Spleen (tissue), 11 donors: ENCODE data around the gene ZDHHC14. TPM values are rescaled to one million over a fixed set of nuclear protein-coding genes. Genes with fewer than 3 reads are reported as not detected.

Experiments
- DNase-seq: peaks from one replicate; pipeline ENCODE4 v3.0.0-alpha.2; 2020
- H3K27ac ChIP-seq, 8 donors: fragments of 200-600 bp; sonication (generic) in 7 of 8; 1 replicate in 4 of 8; 2 replicates in 4 of 8; pipeline versions ENCODE4 v1.5.0 to v1.8.0; 2016 to 2021; ENCODE audit warnings: inconsistent platforms in 4 of 8, mild to moderate bottlenecking in 4 of 8, moderate library complexity in 1 of 8
- H3K27me3 ChIP-seq, 7 donors: fragments of 200-600 bp; sonication (generic) in 6 of 7; replicated peaks in 1 of 7; 1 replicate in 4 of 7; 2 replicates in 3 of 7; pipeline versions ENCODE4 v1.5.0 to v1.8.0; 2016 to 2021; ENCODE audit warnings: inconsistent platforms in 3 of 7, mild to moderate bottlenecking in 1 of 7
- H3K36me3 ChIP-seq, 6 donors: fragments of 200-600 bp; sonication (generic) in 5 of 6; 1 replicate in 4 of 6; 2 replicates in 2 of 6; pipeline versions ENCODE4 v1.5.0 to v1.8.0; 2016 to 2021; ENCODE audit warnings: inconsistent platforms in 2 of 6
- H3K4me1 ChIP-seq, 6 donors: fragments of 200-600 bp; sonication (generic) in 5 of 6; 1 replicate in 3 of 6; 2 replicates in 3 of 6; pipeline versions ENCODE4 v1.5.0 to v1.8.0; 2016 to 2021; ENCODE audit warnings: inconsistent platforms in 3 of 6
- H3K4me3 ChIP-seq, 8 donors: fragments of 200-600 bp; sonication (generic) in 7 of 8; 1 replicate in 4 of 8; 2 replicates in 4 of 8; pipeline versions ENCODE4 v1.5.0 to v1.8.0; 2016 to 2021; ENCODE audit warnings: inconsistent platforms in 4 of 8, mild to moderate bottlenecking in 4 of 8, moderate library complexity in 2 of 8
- H3K9me3 ChIP-seq, 8 donors: fragments of 200-600 bp; sonication (generic) in 7 of 8; 1 replicate in 4 of 8; 2 replicates in 4 of 8; pipeline versions ENCODE4 v1.5.0 to v1.8.0; 2016 to 2021; ENCODE audit warnings: inconsistent platforms in 4 of 8
- POLR2A ChIP-seq, 3 donors: fragments of 450-650 bp; IDR thresholded peaks; one replicate each; pipeline ENCODE4 v1.5.1; 2017; ENCODE audit warnings: antibody characterized with exemption in 3 of 3, mild to moderate bottlenecking in 1 of 3
- POLR2AphosphoS5 ChIP-seq, 3 donors: sonication (generic); formaldehyde crosslinking; IDR thresholded peaks; one replicate each; pipeline ENCODE4 v1.5.1; 2017; ENCODE audit warnings: antibody characterized with exemption in 3 of 3
- WGBS, 5 donors: extraction: QIAGEN DNeasy Blood & Tissue Kit in 3 of 5; methylation state at CpG; one replicate each; pipeline versions ENCODE4 v1.1.5 to v1.1.7; 2013 to 2018; 5-methylcytosine and 5-hydroxymethylcytosine counted together
- intact Hi-C: fragments of 100-400 bp; cut with DNase I; formaldehyde crosslinking; loops from one replicate; pipeline ENCODE4 v1.15.0; 2023; ENCODE audit warnings: low total_unique reads
- polyA plus RNA-seq, 3 donors: library from polyadenylated mRNA; stranded (reverse); fragments of 200-250 nt; gene quantifications; one replicate each; pipeline ENCODE4 v1.2.1, GENCODE V29; 2013
- total RNA-seq, 7 donors: library from RNA; depleted of rRNA in 3 of 7; stranded (reverse); fragments of >200 nt in 3 of 7; fragmentation: NEBNext Ultra II Directional in 4 of 7; extraction: Animal tissue kit (Norgen Biotek cat#: 25700) in 4 of 7; gene quantifications; one replicate each; pipeline versions ENCODE4 v1.1.0 to v1.2.1, GENCODE V29; 2016 to 2021
- TF ChIP-seq, protein P1 (sequence below), 11 experiments: fragments of 200-600 bp in 7 of 11; fragments of 450-650 bp in 4 of 11; sonication (generic) in 4 of 11; IDR thresholded peaks in 8 of 11; conservative IDR thresholded peaks in 3 of 11; 1 replicate in 7 of 11; 2 replicates in 4 of 11; pipeline versions ENCODE4 v1.4.0 to v1.8.0; 2016 to 2021; ENCODE audit warnings: antibody characterized with exemption in 11 of 11, inconsistent platforms in 4 of 11, mild to moderate bottlenecking in 1 of 11
- donor health status: healthy with polysubstance abuse.
- donor health status: DM: no; HTN: no; CAD: no; lungs with moderate emphysema.
- donor health status: DM: no; HTN: no; CAD: no.
- donor health status: Bipolar disorder and iron deficiency.
- donor health status: healthy.
- donor health status: DM: no; HTN: no; CAD: no.
- donor health status: DM: yes; HTN: yes; CAD: no.

ZDHHC14 gene
- total and polyA plus RNA-seq, 10 donors, result 7.8 to 18.2 (median 11.7) TPM

DNA sequence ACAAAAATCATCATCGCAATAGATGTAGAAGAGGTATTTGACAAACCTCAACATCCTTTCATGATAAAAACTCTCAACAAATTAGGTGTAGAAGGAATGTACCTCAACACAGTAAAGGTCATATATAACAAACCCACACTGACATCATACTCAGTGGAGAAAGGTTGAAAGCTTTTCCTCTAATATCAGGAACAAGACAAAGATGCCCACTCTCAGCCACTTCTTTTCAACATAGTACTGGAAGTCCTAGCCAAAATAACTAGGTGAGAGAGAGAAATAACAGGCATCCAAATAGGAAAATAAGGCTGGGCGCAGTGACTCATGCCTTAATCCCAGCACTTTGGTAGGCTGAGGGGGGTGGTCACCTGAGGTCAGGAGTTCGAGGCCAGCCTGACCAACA is 95.8 kb downstream of the ZDHHC14 start:
- 92 to 97% (median 95%) methylated on average over 3 of the region's 3 CpGs for WGBS, 5 donors
- H3K4me1 ChIP-seq, result peaks cover 0 to 3% (median 0%) of the 10 kb centered on the region in 6 donors
- DNase-seq, result no peak
- no peak overlapping the region for H3K27ac ChIP-seq
- H3K27me3 ChIP-seq, result no peaks in the 10 kb centered on the region
- intact Hi-C loops, result no loop called here
- H3K9me3 ChIP-seq, result no peaks in the 10 kb centered on the region
- H3K4me3 ChIP-seq, result no peak overlapping the region
- H3K36me3 ChIP-seq, result no peaks in the 10 kb centered on the region
- no peak for TF ChIP-seq POLR2AphosphoS5 (IDR thresholded peaks at IDR 0.05)
- no peak for TF ChIP-seq POLR2A (IDR thresholded peaks at IDR 0.05)
- TF ChIP-seq, protein P1, sequence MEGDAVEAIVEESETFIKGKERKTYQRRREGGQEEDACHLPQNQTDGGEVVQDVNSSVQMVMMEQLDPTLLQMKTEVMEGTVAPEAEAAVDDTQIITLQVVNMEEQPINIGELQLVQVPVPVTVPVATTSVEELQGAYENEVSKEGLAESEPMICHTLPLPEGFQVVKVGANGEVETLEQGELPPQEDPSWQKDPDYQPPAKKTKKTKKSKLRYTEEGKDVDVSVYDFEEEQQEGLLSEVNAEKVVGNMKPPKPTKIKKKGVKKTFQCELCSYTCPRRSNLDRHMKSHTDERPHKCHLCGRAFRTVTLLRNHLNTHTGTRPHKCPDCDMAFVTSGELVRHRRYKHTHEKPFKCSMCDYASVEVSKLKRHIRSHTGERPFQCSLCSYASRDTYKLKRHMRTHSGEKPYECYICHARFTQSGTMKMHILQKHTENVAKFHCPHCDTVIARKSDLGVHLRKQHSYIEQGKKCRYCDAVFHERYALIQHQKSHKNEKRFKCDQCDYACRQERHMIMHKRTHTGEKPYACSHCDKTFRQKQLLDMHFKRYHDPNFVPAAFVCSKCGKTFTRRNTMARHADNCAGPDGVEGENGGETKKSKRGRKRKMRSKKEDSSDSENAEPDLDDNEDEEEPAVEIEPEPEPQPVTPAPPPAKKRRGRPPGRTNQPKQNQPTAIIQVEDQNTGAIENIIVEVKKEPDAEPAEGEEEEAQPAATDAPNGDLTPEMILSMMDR (IDR thresholded peaks at IDR 0.05 in 8 of 11, conservative IDR thresholded peaks at IDR 0.05 in 3 of 11), result no peak

- no peak overlapping the region for H3K4me3 ChIP-seq
- no peak for DNase-seq
- no peaks in the 10 kb centered on the region for H3K9me3 ChIP-seq
- 94 to 100% (median 98%) methylated on average over 2 of the region's 2 CpGs for WGBS, 5 donors
- H3K27me3 ChIP-seq, result no peaks in the 10 kb centered on the region
- H3K36me3 ChIP-seq, result no peaks in the 10 kb centered on the region
- intact Hi-C loops, result no loop called here
- H3K4me1 ChIP-seq, result peaks cover 0 to 3% (median 0%) of the 10 kb centered on the region in 6 donors
- H3K27ac ChIP-seq, result no peak overlapping the region
- TF ChIP-seq POLR2A (IDR thresholded peaks at IDR 0.05) (no peak), POLR2AphosphoS5 (IDR thresholded peaks at IDR 0.05) (no peak)
- TF ChIP-seq, protein P1 (IDR thresholded peaks at IDR 0.05 in 8 of 11, conservative IDR thresholded peaks at IDR 0.05 in 3 of 11), result no peak
These were observed 97.9 kb downstream of the ZDHHC14 start for GRCh38 chr6:157478926-157479325.

GRCh38 chr6:157479464-157480303 is 98.7 kb downstream of the ZDHHC14 start:
- DNase-seq, result no peak
- Histone ChIP-seq H3K27ac (no peak overlapping the region), H3K36me3 (no peaks in the 10 kb centered on the region), H3K4me1 (peaks cover 0 to 3% (median 0%) of the 10 kb centered on the region in 6 donors), H3K4me3 (no peak overlapping the region), H3K27me3 (no peaks in the 10 kb centered on the region), H3K9me3 (no peaks in the 10 kb centered on the region)
- intact Hi-C loops, result no loop called here
- WGBS, 5 donors, result 77 to 84% (median 79%) methylated on average over 7 of the region's 7 CpGs
- TF ChIP-seq, protein P1 (IDR thresholded peaks at IDR 0.05 in 8 of 11, conservative IDR thresholded peaks at IDR 0.05 in 3 of 11), result no peak
- TF ChIP-seq POLR2AphosphoS5 (IDR thresholded peaks at IDR 0.05) (no peak), POLR2A (IDR thresholded peaks at IDR 0.05) (no peak)

DNA sequence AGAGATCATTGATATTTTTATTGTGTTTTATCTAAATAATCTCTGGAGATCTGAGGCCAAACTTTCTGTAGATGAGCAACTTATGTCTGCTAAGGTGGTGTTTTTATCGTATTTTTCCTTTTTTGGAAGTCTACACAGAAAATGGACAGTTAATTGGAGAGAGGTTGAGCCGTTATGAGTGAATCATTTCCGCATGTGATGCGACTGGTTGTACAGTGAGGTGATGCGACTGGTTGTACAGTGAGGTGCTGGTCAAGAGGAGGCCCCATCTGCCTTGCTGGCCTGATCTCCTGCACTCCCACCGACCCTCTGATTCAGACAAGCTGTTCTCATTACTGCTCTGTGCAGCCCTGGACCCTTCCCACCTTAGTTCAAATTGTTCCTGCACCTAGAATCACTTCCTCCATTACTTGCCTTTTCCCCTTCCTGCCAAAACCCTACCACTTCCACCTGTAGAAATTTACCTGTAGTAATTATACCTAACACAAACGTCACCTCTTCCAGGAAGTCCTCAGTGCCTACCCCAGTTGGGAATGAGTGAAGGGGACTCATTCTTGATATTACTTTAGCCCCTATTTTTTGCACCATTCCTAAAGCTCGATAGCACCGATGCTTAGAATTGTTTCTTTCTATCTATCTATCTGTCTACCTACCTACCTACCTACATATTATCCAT is 100.3 kb downstream of the ZDHHC14 start:
- Histone ChIP-seq H3K9me3 (no peaks in the 10 kb centered on the region), H3K4me1 (peaks cover under 1 to 10% (median 5%) of the 10 kb centered on the region in 6 donors), H3K27ac (no peak overlapping the region), H3K27me3 (no peaks in the 10 kb centered on the region), H3K4me3 (no peak overlapping the region), H3K36me3 (no peaks in the 10 kb centered on the region)
- WGBS, 5 donors, result 81 to 86% (median 85%) methylated on average over 9 of the region's 9 CpGs
- TF ChIP-seq, protein P1 (IDR thresholded peaks at IDR 0.05 in 8 of 11, conservative IDR thresholded peaks at IDR 0.05 in 3 of 11), result no peak
- TF ChIP-seq POLR2AphosphoS5 (IDR thresholded peaks at IDR 0.05), result no peak
- no peak for TF ChIP-seq POLR2A (IDR thresholded peaks at IDR 0.05)
- DNase-seq, result no peak
- intact Hi-C loops, result no loop called here
